Upper lobe of right lung (tissue), 1 donor: ENCODE measurements around the gene PDHB. TPM values are rescaled to one million over a fixed set of nuclear protein-coding genes. Genes with fewer than 3 reads are reported as not detected.
A peak's percentile ranks its signal among the peaks of the same experiment; 100 is the strongest.

Source experiments
- ATAC-seq: fragments of 200-7000 bp; cut with Tn5 transposase; one replicate; pipeline ENCODE4 v1.9.1; 2020; ENCODE audit warnings: mild to moderate bottlenecking, moderate library complexity
- DNase-seq: peaks from one replicate; pipeline ENCODE4 v3.0.0-alpha.2; 2020
- H3K27ac ChIP-seq: fragments of 200-600 bp; one replicate; pipeline ENCODE4 v1.8.0; 2022
- H3K27me3 ChIP-seq: fragments of 200-600 bp; one replicate; pipeline ENCODE4 v1.8.0; 2022; ENCODE audit warnings: mild to moderate bottlenecking
- H3K36me3 ChIP-seq: fragments of 200-600 bp; one replicate; pipeline ENCODE4 v1.8.0; 2022
- H3K4me1 ChIP-seq: fragments of 200-600 bp; one replicate; pipeline ENCODE4 v1.8.0; 2022
- H3K4me3 ChIP-seq: fragments of 200-600 bp; one replicate; pipeline ENCODE4 v1.8.0; 2022; ENCODE audit warnings: mild to moderate bottlenecking
- H3K9me3 ChIP-seq: fragments of 200-600 bp; one replicate; pipeline ENCODE4 v1.8.0; 2022
- CTCF ChIP-seq: fragments of 200-600 bp; IDR thresholded peaks from one replicate; pipeline ENCODE4 v1.8.0; 2022; ENCODE audit warnings: antibody characterized with exemption
- intact Hi-C: fragments of 100-400 bp; cut with DNase I; formaldehyde crosslinking; loops from one replicate; pipeline ENCODE4 v1.11.0; 2022
- total RNA-seq: library from RNA; stranded (reverse); fragmentation: NEBNext Ultra II Directional; extraction: Animal tissue kit (Norgen Biotek cat#: 25700); gene quantifications from one replicate; pipeline ENCODE4 v1.2.1, GENCODE V29; 2021
- donor health status: DM: no; HTN: yes; CAD: no; lungs with severe emphysema.

Gene PDHB
- total RNA-seq, 1 donor from 2014 or later, result 49.6 TPM

- DNase-seq (no peak), ATAC-seq (no peak)
- Histone ChIP-seq H3K27me3 (no peaks in the 10 kb centered on the region), H3K27ac (no peak overlapping the region), H3K4me3 (no peak overlapping the region), H3K36me3 (peaks cover 21% of the 10 kb centered on the region), H3K9me3 (no peaks in the 10 kb centered on the region), H3K4me1 (no peaks in the 10 kb centered on the region)
- TF ChIP-seq CTCF, result no peak
- intact Hi-C loops, result loop anchor here (10.0 kb wide), 1 partner anchor 102 kb away; no protein-coding TSS in a partner anchor
These were observed 16.6 kb downstream of the PDHB start for GRCh38 chr3:58417075-58417474.

- intact Hi-C loops, result loop anchor here (10.0 kb wide), 1 partner anchor 101 kb away; no protein-coding TSS in a partner anchor
- Histone ChIP-seq H3K36me3 (peaks cover 18% of the 10 kb centered on the region), H3K4me1 (no peaks in the 10 kb centered on the region), H3K4me3 (no peak overlapping the region), H3K27ac (no peak overlapping the region), H3K9me3 (no peaks in the 10 kb centered on the region), H3K27me3 (no peaks in the 10 kb centered on the region)
- no peak for TF ChIP-seq CTCF
- no peak for DNase-seq
- ATAC-seq, result peak; percentile 33
These were observed 17.4 kb downstream of the PDHB start for GRCh38 chr3:58416191-58416590.

- Histone ChIP-seq H3K4me1 (no peaks in the 10 kb centered on the region), H3K4me3 (no peak overlapping the region), H3K27ac (no peak overlapping the region), H3K36me3 (peaks cover 28% of the 10 kb centered on the region), H3K27me3 (no peaks in the 10 kb centered on the region), H3K9me3 (no peaks in the 10 kb centered on the region)
- DNase-seq, result no peak
- peak; percentile 78 for ATAC-seq
- intact Hi-C loops, result loop anchor here (10.0 kb wide), 1 partner anchor 100 kb away; no protein-coding TSS in a partner anchor
- TF ChIP-seq CTCF, result peak; percentile 81
These were observed 19.0 kb downstream of the PDHB start for GRCh38 chr3:58414538-58415197.

GRCh38 chr3:58411851-58412830 lies 21.5 kb downstream of the PDHB start:
- no peak overlapping the region for H3K27ac ChIP-seq
- intact Hi-C loops, result loop anchor here (10.0 kb wide), 1 partner anchor 97 kb away; no protein-coding TSS in a partner anchor
- ATAC-seq (no peak), DNase-seq (no peak)
- H3K36me3 ChIP-seq, result peaks cover 39% of the 10 kb centered on the region
- H3K4me3 ChIP-seq, result no peak overlapping the region
- no peaks in the 10 kb centered on the region for H3K27me3 ChIP-seq
- no peaks in the 10 kb centered on the region for H3K4me1 ChIP-seq
- H3K9me3 ChIP-seq, result no peaks in the 10 kb centered on the region
- TF ChIP-seq CTCF, result no peak

GRCh38 chr3:58411036-58411435 lies 22.6 kb downstream of the PDHB start:
- no peak for ATAC-seq
- DNase-seq, result no peak
- no peaks in the 10 kb centered on the region for H3K9me3 ChIP-seq
- H3K4me1 ChIP-seq, result no peaks in the 10 kb centered on the region
- H3K36me3 ChIP-seq, result peaks cover 45% of the 10 kb centered on the region
- TF ChIP-seq CTCF, result no peak
- intact Hi-C loops, result loop anchor here (10.0 kb wide), 1 partner anchor 96 kb away; no protein-coding TSS in a partner anchor
- H3K27me3 ChIP-seq, result no peaks in the 10 kb centered on the region
- no peak overlapping the region for H3K4me3 ChIP-seq
- H3K27ac ChIP-seq, result no peak overlapping the region
